Endothelial cell of umbilical vein (primary cell): Measurements from ENCODE around the gene CTDP1. TPM values are rescaled to one million over a fixed set of nuclear protein-coding genes. Genes with fewer than 3 reads are reported as not detected.

Experiments used
- BruUV-seq: library from RNA; stranded (reverse); fragments of 400-500 nt; replicated peaks from 2 replicates; lab custom pipeline; 2021; lab: Mats Ljungman, UMichigan
- CTCF ChIA-PET: fragments of 300-600, 350-600 bp; sonication (Branson Sonifier 250); formaldehyde crosslinking; loops from one replicate; lab custom pipeline; 2021; ENCODE audit warnings: antibody characterized with exemption, inconsistent platforms; lab: Charles Lee
- POLR2A ChIA-PET: fragments of 300-600, 350-600 bp; sonication (Branson Sonifier 250); formaldehyde crosslinking; loops from one replicate; lab custom pipeline; 2021; ENCODE audit warnings: antibody characterized with exemption, inconsistent platforms; lab: Charles Lee
- DNase-seq: peaks from one replicate; pipeline ENCODE4 v3.0.0-alpha.2; 2011; ENCODE audit warnings: low read depth, low spot score
- FAIRE-seq: peaks from 2 replicates; lab custom pipeline; 2011; peaks lifted over from hg19 to GRCh38; lab: Jason Lieb, UNC
- H2AFZ ChIP-seq: 2 replicates; pipeline ENCODE4 v1.6.0; 2012; ENCODE audit warnings: low read depth, low read length, control low read depth, inconsistent platforms
- H3K27ac ChIP-seq: 2 replicates; pipeline ENCODE4 v1.5.1; 2011; ENCODE audit warnings: low read depth, mild to moderate bottlenecking, control low read depth, low read length, moderate library complexity; ENCODE audit not compliant: insufficient read depth
- H3K27me3 ChIP-seq, 2 experiments: 2 replicates each; pipeline versions ENCODE4 v1.6.0 to v1.6.1; 2011; ENCODE audit warnings: low read length in 2 of 2, mixed read lengths in 1 of 2; ENCODE audit not compliant: control insufficient read depth in 2 of 2, insufficient read depth in 2 of 2
- H3K36me3 ChIP-seq, 2 experiments: 2 replicates in 1 of 2; 3 replicates in 1 of 2; pipeline ENCODE4 v1.5.1; 2011; ENCODE audit warnings: low read length in 2 of 2, mild to moderate bottlenecking in 1 of 2, moderate library complexity in 1 of 2; ENCODE audit not compliant: control insufficient read depth in 2 of 2, insufficient read depth in 2 of 2; ENCODE audit errors: extremely low read depth in 1 of 2
- H3K4me1 ChIP-seq: 3 replicates; pipeline ENCODE4 v1.5.1; 2011; ENCODE audit warnings: mild to moderate bottlenecking, low read length; ENCODE audit not compliant: control insufficient read depth, insufficient read depth; ENCODE audit errors: extremely low read depth
- H3K4me2 ChIP-seq: 2 replicates; pipeline ENCODE4 v1.6.1; 2011; ENCODE audit warnings: low read length, control low read depth, mixed read lengths; ENCODE audit not compliant: insufficient read depth
- H3K4me3 ChIP-seq, 3 experiments: fragments of 200-600 bp in 1 of 3; sonication (generic), shearing (Covaris generic) in 1 of 3; replicated peaks in 1 of 3; 2 replicates each; pipeline ENCODE4 v1.5.1; 2011 to 2016; ENCODE audit warnings: control low read depth in 3 of 3, low read length in 3 of 3, mild to moderate bottlenecking in 2 of 3, inconsistent platforms in 1 of 3, low read depth in 1 of 3, moderate library complexity in 1 of 3; ENCODE audit not compliant: insufficient read depth in 1 of 3
- H3K79me2 ChIP-seq: 2 replicates; pipeline ENCODE4 v1.6.0; 2012; ENCODE audit warnings: low read length, inconsistent platforms; ENCODE audit not compliant: control insufficient read depth, insufficient read depth
- H3K9ac ChIP-seq: replicated peaks from 2 replicates; pipeline ENCODE3; 2011; ENCODE audit warnings: low read length, control low read depth; ENCODE audit not compliant: insufficient read depth; ENCODE audit errors: extremely low read depth
- H3K9me1 ChIP-seq: replicated peaks from 3 replicates; pipeline ENCODE4 v1.6.0; 2011; ENCODE audit warnings: mild to moderate bottlenecking, low read length; ENCODE audit not compliant: control insufficient read depth, insufficient read depth; ENCODE audit errors: extremely low read depth
- H3K9me3 ChIP-seq: replicated peaks from 2 replicates; pipeline ENCODE4 v1.5.1; 2012; ENCODE audit warnings: low read length, inconsistent platforms; ENCODE audit not compliant: control insufficient read depth, insufficient read depth
- H4K20me1 ChIP-seq: replicated peaks from 2 replicates; pipeline ENCODE3; 2011; ENCODE audit warnings: mild to moderate bottlenecking, low read length; ENCODE audit not compliant: control insufficient read depth, insufficient read depth; ENCODE audit errors: extremely low read depth
- CTCF ChIP-seq, 2 donors: IDR thresholded peaks; 1 replicate in 1 of 2; 2 replicates in 1 of 2; pipeline ENCODE4 v1.5.1; 2011; ENCODE audit warnings: low read length in 2 of 2, mild to moderate bottlenecking in 2 of 2, moderate library complexity in 2 of 2, control low read depth in 1 of 2, inconsistent platforms in 1 of 2, low read depth in 1 of 2; ENCODE audit not compliant: insufficient read depth in 1 of 2; ENCODE audit errors: extremely low read depth in 1 of 2
- EZH2 ChIP-seq: IDR thresholded peaks from 2 replicates; pipeline ENCODE4 v1.6.1; 2012; ENCODE audit warnings: borderline replicate concordance, low read depth, mild to moderate bottlenecking, moderate library complexity, low read length, inconsistent platforms; ENCODE audit not compliant: severe bottlenecking
- FOS ChIP-seq: IDR thresholded peaks from 2 replicates; pipeline ENCODE4 v1.6.1; 2011; ENCODE audit warnings: mild to moderate bottlenecking, low read length, moderate library complexity, borderline replicate concordance; ENCODE audit not compliant: insufficient read depth
- GATA2 ChIP-seq: IDR thresholded peaks from 2 replicates; pipeline ENCODE4 v1.7.0; 2011; ENCODE audit warnings: low read depth, mild to moderate bottlenecking, moderate library complexity, mixed read lengths, low read length; ENCODE audit not compliant: insufficient read length, insufficient read depth
- JUN ChIP-seq: IDR thresholded peaks from 2 replicates; pipeline ENCODE4 v1.6.1; 2011; ENCODE audit warnings: borderline replicate concordance, low read depth; ENCODE audit not compliant: insufficient read length, insufficient read depth
- MAX ChIP-seq: IDR thresholded peaks from 2 replicates; pipeline ENCODE4 v1.6.1; 2011; ENCODE audit not compliant: insufficient read depth, insufficient read length
- MYC ChIP-seq: IDR thresholded peaks from one replicate; pipeline ENCODE4 v1.6.1; 2011; ENCODE audit warnings: mild to moderate bottlenecking, low read depth, low read length
- POLR2A ChIP-seq: IDR thresholded peaks from 2 replicates; pipeline ENCODE4 v1.6.1; 2012; ENCODE audit warnings: low read depth, mild to moderate bottlenecking, control low read depth, low read length
- POLR2AphosphoS5 ChIP-seq: IDR thresholded peaks from 2 replicates; pipeline ENCODE4 v1.6.1; 2012; ENCODE audit warnings: low read depth, mild to moderate bottlenecking, control low read depth, low read length, moderate library complexity; ENCODE audit not compliant: insufficient read depth
- dilution Hi-C: fragments of 300-500 bp; cut with MboI; formaldehyde crosslinking; loops from one replicate; pipeline ENCODE4 v1.15.0; 2019; ENCODE audit warnings: low sequenced_read_pairs; ENCODE audit not compliant: extremely low pct_ligation_motif_present
- intact Hi-C: fragments of 100-400 bp; cut with micrococcal nuclease; formaldehyde crosslinking; loops from one replicate; pipeline ENCODE4 v1.10.0; 2022
- polyA plus RNA-seq, 4 experiments: library from polyadenylated mRNA; depleted of rRNA in 3 of 4; stranded (reverse) in 3 of 4; unstranded in 1 of 4; fragments of >200 nt; gene quantifications; 2 replicates each; pipeline versions ENCODE4 v1.2.1 to v1.2.3, GENCODE V29; 2011 to 2012; ENCODE audit warnings: missing spikeins in 1 of 4
- total RNA-seq: library from RNA; stranded (reverse); gene quantifications from 2 replicates; pipeline ENCODE4 v1.2.3, GENCODE V29; 2021

CTDP1 gene
- total and polyA plus RNA-seq, 2 donors (not counting 3 experiments of a cell fraction or from before 2014, with no cell fraction given): 15.3 to 27.6 TPM

DNA sequence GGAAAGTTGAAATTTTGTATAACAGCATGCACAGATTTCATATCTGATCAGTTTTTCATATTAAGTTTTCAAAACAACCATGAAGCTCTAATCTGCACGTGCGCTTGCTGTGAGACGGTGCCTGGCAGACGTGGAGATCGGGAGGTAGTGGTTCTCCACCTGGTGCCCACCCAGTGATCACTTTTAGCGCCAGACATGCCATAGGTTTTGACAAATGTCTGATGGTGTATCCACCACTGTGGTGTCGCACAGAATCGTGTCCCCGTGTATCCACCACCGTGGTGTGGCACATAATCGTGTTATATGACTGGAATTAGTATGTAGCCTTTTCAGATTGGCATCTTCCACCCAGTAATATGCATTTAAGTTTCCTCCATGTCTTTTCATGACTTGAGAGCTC is 77.2 kb downstream of the CTDP1 start:
- TF ChIP-seq POLR2AphosphoS5 (no peak), FOS (no peak), POLR2A (no peak), CTCF (IDR thresholded peaks at IDR 0.05; ENCODE audit: extremely low read depth in 1 of 2, insufficient read depth in 1 of 2, low read depth in 1 of 2, low read length in 2 of 2) (no peak), MAX (no peak), MYC (no peak), JUN (no peak), GATA2 (no peak), EZH2 (no peak)
- intact Hi-C loops: no loop called here
- H3K4me1 ChIP-seq: no peaks in the 10 kb centered on the region
- DNase-seq: no peak
- no peak overlapping the region for H3K4me2 ChIP-seq
- H3K27me3 ChIP-seq: no peaks in the 10 kb centered on the region
- H3K9ac ChIP-seq: no peak overlapping the region
- no peak overlapping the region for H2AFZ ChIP-seq
- H3K9me3 ChIP-seq: no peaks in the 10 kb centered on the region
- H3K36me3 ChIP-seq: peaks cover 0 to 6% of the 10 kb centered on the region in 2 experiments
- H3K4me3 ChIP-seq: no peak overlapping the region
- H3K79me2 ChIP-seq: no peaks in the 10 kb centered on the region
- no peaks in the 10 kb centered on the region for H4K20me1 ChIP-seq
- dilution Hi-C loops: no loop called here
- ChIA-PET CTCF (no interaction called here), POLR2A (no interaction called here)
- H3K27ac ChIP-seq: no peak overlapping the region
- FAIRE-seq: no peak
- no peaks in the 10 kb centered on the region for H3K9me1 ChIP-seq
- no TSS peak for BruUV-seq
